ENCODE data around the gene CDC37. TPM values are rescaled to one million over a fixed set of nuclear protein-coding genes. Genes with fewer than 3 reads are reported as not detected.

CDC37 gene
- polyA plus RNA-seq, 1 donor (not counting 4 experiments of a cell fraction or from before 2014, with no cell fraction given), result 376 TPM

GRCh38 chr19:10422846-10423245 is 19.5 kb upstream of the CDC37 start:
- H3K4me3 ChIP-seq (ENCODE audit: control insufficient read depth in 2 of 3, extremely low read depth in 1 of 3, insufficient read depth in 2 of 3, low read depth in 1 of 3, low read length in 3 of 3), result no peak overlapping the region
- H3K36me3 ChIP-seq (ENCODE audit: control insufficient read depth in 2 of 2, extremely low read depth in 1 of 2, insufficient read depth in 2 of 2, low read length in 2 of 2), result no peaks in the 10 kb centered on the region
- no peak for TF ChIP-seq EZH2 (IDR thresholded peaks at IDR 0.05; ENCODE audit: low read length)
- no peak for TF ChIP-seq CTCF (optimal IDR thresholded peaks at IDR 0.05 in 1 of 3, IDR thresholded peaks at IDR 0.05 in 1 of 3, conservative IDR thresholded peaks at IDR 0.05 in 1 of 3; ENCODE audit: extremely low read depth in 1 of 3, insufficient read depth in 2 of 3, low read length in 3 of 3)
- H3K9me3 ChIP-seq (ENCODE audit: control insufficient read depth, low read depth, low read length), result no peaks in the 10 kb centered on the region
- no peaks in the 10 kb centered on the region for H3K9me1 ChIP-seq (ENCODE audit: control insufficient read depth, extremely low read depth, insufficient read depth, low read length)
- no peaks in the 10 kb centered on the region for H3K79me2 ChIP-seq (ENCODE audit: control insufficient read depth, insufficient read depth, low read length)
- FAIRE-seq (no peak), DNase-seq (ENCODE audit: low read depth, low spot score) (no peak)
- no peak overlapping the region for H3K4me2 ChIP-seq (ENCODE audit: control insufficient read depth, extremely low read depth, insufficient read depth, low read depth, low read length)
- dilution Hi-C loops (cut with MboI; ENCODE audit: extremely low pct_ligation_motif_present, low sequenced_read_pairs), result no loop called here
- peaks cover 73% of the 10 kb centered on the region for H3K27me3 ChIP-seq (ENCODE audit: control insufficient read depth, extremely low read depth, insufficient read depth, low read length)
- no peak overlapping the region for H2AFZ ChIP-seq (ENCODE audit: control insufficient read depth, low read length)
- H3K9ac ChIP-seq (ENCODE audit: control insufficient read depth, extremely low read depth, insufficient read depth, low read length), result no peak overlapping the region
- H3K4me1 ChIP-seq (ENCODE audit: control insufficient read depth, extremely low read depth, insufficient read depth, low read length), result peaks cover 28% of the 10 kb centered on the region
- no peak overlapping the region for H3K27ac ChIP-seq (ENCODE audit: control insufficient read depth, insufficient read depth, low read length)
- H4K20me1 ChIP-seq (ENCODE audit: control insufficient read depth, extremely low read depth, insufficient read depth, low read length), result no peaks in the 10 kb centered on the region

- H3K27ac ChIP-seq (ENCODE audit: control insufficient read depth, insufficient read depth, low read length), result no peak overlapping the region
- H3K27me3 ChIP-seq (ENCODE audit: control insufficient read depth, extremely low read depth, insufficient read depth, low read length), result peaks cover 81% of the 10 kb centered on the region
- no peaks in the 10 kb centered on the region for H4K20me1 ChIP-seq (ENCODE audit: control insufficient read depth, extremely low read depth, insufficient read depth, low read length)
- H3K9ac ChIP-seq (ENCODE audit: control insufficient read depth, extremely low read depth, insufficient read depth, low read length), result no peak overlapping the region
- dilution Hi-C loops (cut with MboI; ENCODE audit: extremely low pct_ligation_motif_present, low sequenced_read_pairs), result no loop called here
- peaks cover 35% of the 10 kb centered on the region for H3K4me1 ChIP-seq (ENCODE audit: control insufficient read depth, extremely low read depth, insufficient read depth, low read length)
- H3K9me3 ChIP-seq (ENCODE audit: control insufficient read depth, low read depth, low read length), result no peaks in the 10 kb centered on the region
- FAIRE-seq, result no peak
- H2AFZ ChIP-seq (ENCODE audit: control insufficient read depth, low read length), result no peak overlapping the region
- H3K36me3 ChIP-seq (ENCODE audit: control insufficient read depth in 2 of 2, extremely low read depth in 1 of 2, insufficient read depth in 2 of 2, low read length in 2 of 2), result no peaks in the 10 kb centered on the region
- H3K4me3 ChIP-seq (ENCODE audit: control insufficient read depth in 2 of 3, extremely low read depth in 1 of 3, insufficient read depth in 2 of 3, low read depth in 1 of 3, low read length in 3 of 3), result no peak overlapping the region
- no peaks in the 10 kb centered on the region for H3K9me1 ChIP-seq (ENCODE audit: control insufficient read depth, extremely low read depth, insufficient read depth, low read length)
- H3K4me2 ChIP-seq (ENCODE audit: control insufficient read depth, extremely low read depth, insufficient read depth, low read depth, low read length), result no peak overlapping the region
- H3K79me2 ChIP-seq (ENCODE audit: control insufficient read depth, insufficient read depth, low read length), result no peaks in the 10 kb centered on the region
- no peak for DNase-seq (ENCODE audit: low read depth, low spot score)
- TF ChIP-seq CTCF (optimal IDR thresholded peaks at IDR 0.05 in 1 of 3, IDR thresholded peaks at IDR 0.05 in 1 of 3, conservative IDR thresholded peaks at IDR 0.05 in 1 of 3; ENCODE audit: extremely low read depth in 1 of 3, insufficient read depth in 2 of 3, low read length in 3 of 3) (no peak), EZH2 (IDR thresholded peaks at IDR 0.05; ENCODE audit: low read length) (no peak)
Measured at GRCh38 chr19:10422046-10422461, 18.7 kb upstream of the CDC37 start.
